Transverse colon (tissue), 3 donors: Measurements from ENCODE around the gene PRTFDC1.

Source experiments
- POLR2A ChIP-seq: fragments of 450-650 bp; IDR thresholded peaks from one replicate; pipeline ENCODE4 v1.6.1; 2016; ENCODE audit warnings: antibody characterized with exemption, mild to moderate bottlenecking, moderate library complexity
- TF ChIP-seq, protein P1 (sequence below), 5 experiments: fragments of 200-600 bp in 3 of 5; fragments of 450-650 bp in 2 of 5; sonication (generic) in 3 of 5; IDR thresholded peaks; 1 replicate in 2 of 5; 2 replicates in 3 of 5; pipeline ENCODE4 v1.5.1; 2016 to 2017; ENCODE audit warnings: antibody characterized with exemption in 5 of 5, inconsistent platforms in 3 of 5, mild to moderate bottlenecking in 2 of 5, moderate library complexity in 1 of 5

DNA sequence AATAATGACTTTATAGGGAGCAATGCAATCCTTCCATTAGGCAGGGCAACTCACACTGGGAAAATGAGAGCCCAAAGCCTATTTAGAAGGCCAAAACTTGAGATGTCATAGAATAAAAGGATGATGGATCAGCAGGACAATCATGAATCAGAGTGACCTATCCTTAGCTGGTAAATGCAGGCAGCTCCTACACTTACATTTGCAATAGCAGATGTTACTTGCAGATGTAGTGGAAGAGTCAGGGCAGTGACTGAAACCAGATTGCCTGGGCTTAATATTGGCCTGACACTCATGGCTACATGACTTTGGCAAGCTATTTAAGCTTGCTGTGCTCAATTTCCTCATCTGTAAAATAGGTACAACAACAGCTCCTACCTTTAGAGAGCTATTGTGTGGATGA lies 98.7 kb downstream of the PRTFDC1 start:
- TF ChIP-seq, protein P1, sequence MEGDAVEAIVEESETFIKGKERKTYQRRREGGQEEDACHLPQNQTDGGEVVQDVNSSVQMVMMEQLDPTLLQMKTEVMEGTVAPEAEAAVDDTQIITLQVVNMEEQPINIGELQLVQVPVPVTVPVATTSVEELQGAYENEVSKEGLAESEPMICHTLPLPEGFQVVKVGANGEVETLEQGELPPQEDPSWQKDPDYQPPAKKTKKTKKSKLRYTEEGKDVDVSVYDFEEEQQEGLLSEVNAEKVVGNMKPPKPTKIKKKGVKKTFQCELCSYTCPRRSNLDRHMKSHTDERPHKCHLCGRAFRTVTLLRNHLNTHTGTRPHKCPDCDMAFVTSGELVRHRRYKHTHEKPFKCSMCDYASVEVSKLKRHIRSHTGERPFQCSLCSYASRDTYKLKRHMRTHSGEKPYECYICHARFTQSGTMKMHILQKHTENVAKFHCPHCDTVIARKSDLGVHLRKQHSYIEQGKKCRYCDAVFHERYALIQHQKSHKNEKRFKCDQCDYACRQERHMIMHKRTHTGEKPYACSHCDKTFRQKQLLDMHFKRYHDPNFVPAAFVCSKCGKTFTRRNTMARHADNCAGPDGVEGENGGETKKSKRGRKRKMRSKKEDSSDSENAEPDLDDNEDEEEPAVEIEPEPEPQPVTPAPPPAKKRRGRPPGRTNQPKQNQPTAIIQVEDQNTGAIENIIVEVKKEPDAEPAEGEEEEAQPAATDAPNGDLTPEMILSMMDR (IDR thresholded peaks at IDR 0.05): no peak
- no peak for TF ChIP-seq POLR2A
